Fibroblast of lung (primary cell): ENCODE results near the gene CDC25B. TPM values are rescaled to one million over a fixed set of nuclear protein-coding genes. Genes with fewer than 3 reads are reported as not detected.

ENCODE experiments used
- DNase-seq, 2 donors: peaks; one replicate each; pipeline versions ENCODE4 v3.0.0 to v3.0.0-alpha.2; 2010; ENCODE audit warnings: low read depth in 2 of 2
- H2AFZ ChIP-seq: 2 replicates; pipeline ENCODE4 v1.5.1; 2012; ENCODE audit warnings: low read length, control low read depth, inconsistent platforms
- H3K27ac ChIP-seq: 2 replicates; pipeline ENCODE4 v1.5.1; 2011; ENCODE audit warnings: low read length, control low read depth; ENCODE audit not compliant: insufficient read depth
- H3K27me3 ChIP-seq: 2 replicates; pipeline ENCODE4 v1.5.1; 2011; ENCODE audit warnings: mild to moderate bottlenecking, low read length; ENCODE audit not compliant: control insufficient read depth, insufficient read depth
- H3K36me3 ChIP-seq: 2 replicates; pipeline ENCODE4 v1.5.1; 2011; ENCODE audit warnings: low read length; ENCODE audit not compliant: control insufficient read depth, insufficient read depth
- H3K4me1 ChIP-seq: 2 replicates; pipeline ENCODE4 v1.5.1; 2011; ENCODE audit warnings: low read length; ENCODE audit not compliant: control insufficient read depth, insufficient read depth; ENCODE audit errors: extremely low read depth
- H3K4me2 ChIP-seq: 2 replicates; pipeline ENCODE4 v1.5.1; 2011; ENCODE audit warnings: low read length, control low read depth; ENCODE audit not compliant: insufficient read depth; ENCODE audit errors: extremely low read depth
- H3K4me3 ChIP-seq, 4 experiments: fragments of 200-600 bp in 1 of 4; sonication (generic) in 1 of 4; replicated peaks in 1 of 4; 2 replicates each; pipeline ENCODE4 v1.5.1; 2011 to 2016; ENCODE audit warnings: low read length in 4 of 4, low read depth in 3 of 4, mild to moderate bottlenecking in 3 of 4, control low read depth in 2 of 4, inconsistent platforms in 1 of 4, mixed read lengths in 1 of 4; ENCODE audit not compliant: insufficient read depth in 1 of 4; ENCODE audit errors: control extremely low read depth in 1 of 4
- H3K79me2 ChIP-seq: 2 replicates; pipeline ENCODE4 v1.5.1; 2012; ENCODE audit warnings: mild to moderate bottlenecking, low read length, inconsistent platforms; ENCODE audit not compliant: control insufficient read depth, insufficient read depth
- H3K9ac ChIP-seq: 2 replicates; pipeline ENCODE4 v1.5.1; 2011; ENCODE audit warnings: mild to moderate bottlenecking, low read length, control low read depth; ENCODE audit not compliant: insufficient read depth
- H3K9me3 ChIP-seq: 2 replicates; pipeline ENCODE4 v1.5.1; 2012; ENCODE audit warnings: low read depth, low read length; ENCODE audit not compliant: control insufficient read depth, insufficient read depth
- H4K20me1 ChIP-seq: 2 replicates; pipeline ENCODE4 v1.5.1; 2011; ENCODE audit warnings: low read length; ENCODE audit not compliant: control insufficient read depth, insufficient read depth; ENCODE audit errors: extremely low read depth
- CTCF ChIP-seq, 2 donors: IDR thresholded peaks in 1 of 2; conservative IDR thresholded peaks in 1 of 2; 1 replicate in 1 of 2; 2 replicates in 1 of 2; pipeline ENCODE4 v1.5.1; 2011 to 2012; ENCODE audit warnings: low read length in 2 of 2, control low read depth in 1 of 2, inconsistent platforms in 1 of 2, low read depth in 1 of 2, mild to moderate bottlenecking in 1 of 2
- EZH2 ChIP-seq: IDR thresholded peaks from 2 replicates; pipeline ENCODE4 v1.5.1; 2012; ENCODE audit warnings: low read length, control low read depth, mild to moderate bottlenecking; ENCODE audit errors: missing control alignments
- polyA plus RNA-seq, 2 donors: library from polyadenylated mRNA; depleted of rRNA in 1 of 2; stranded (reverse) in 1 of 2; unstranded in 1 of 2; fragments of >200 nt; gene quantifications; 2 replicates each; pipeline ENCODE4 v1.2.1, GENCODE V29; 2011 to 2012; ENCODE audit warnings: missing spikeins in 1 of 2
- total RNA-seq: library from RNA; depleted of rRNA; stranded (reverse); fragments of >200 nt; gene quantifications from 2 replicates; pipeline ENCODE4 v1.2.1, GENCODE V29; 2014

The CDC25B gene
- total and polyA plus RNA-seq, 2 donors (not counting 1 experiment from before 2014, with no cell fraction given), result 38.2 to 62.1 TPM

GRCh38 chr20:3777381-3777715 lies 18.8 kb upstream of the CDC25B start:
- Histone ChIP-seq H3K4me1 (peaks cover 6% of the 10 kb centered on the region), H2AFZ (peak overlapping the region; percentile 90), H3K79me2 (no peaks in the 10 kb centered on the region), H3K36me3 (no peaks in the 10 kb centered on the region), H3K27ac (no peak overlapping the region), H4K20me1 (no peaks in the 10 kb centered on the region), H3K9ac (no peak overlapping the region), H3K4me2 (peak overlapping the region; percentile 95), H3K27me3 (no peaks in the 10 kb centered on the region), H3K4me3 (peak overlapping the region; percentile 26 to 60 (median 45)), H3K9me3 (no peaks in the 10 kb centered on the region)
- TF ChIP-seq EZH2, result no peak
- no peak for TF ChIP-seq CTCF (conservative IDR thresholded peaks at IDR 0.05 in 1 of 2, IDR thresholded peaks at IDR 0.05 in 1 of 2; ENCODE audit: low read depth in 1 of 2, low read length in 2 of 2)
- no peak for DNase-seq

GRCh38 chr20:3777716-3778629 lies 18.1 kb upstream of the CDC25B start:
- Histone ChIP-seq H3K36me3 (no peaks in the 10 kb centered on the region), H3K79me2 (peaks cover under 1% of the 10 kb centered on the region), H3K4me2 (peak overlapping the region; percentile 95), H3K27ac (no peak overlapping the region), H3K27me3 (no peaks in the 10 kb centered on the region), H3K4me1 (peaks cover 6% of the 10 kb centered on the region), H2AFZ (peak overlapping the region; percentile 90), H3K4me3 (peak overlapping the region; percentile 26 to 60 (median 45)), H4K20me1 (no peaks in the 10 kb centered on the region), H3K9me3 (no peaks in the 10 kb centered on the region), H3K9ac (no peak overlapping the region)
- peak in 1 of 2 donors; percentile 33 for DNase-seq
- TF ChIP-seq CTCF (conservative IDR thresholded peaks at IDR 0.05 in 1 of 2, IDR thresholded peaks at IDR 0.05 in 1 of 2; ENCODE audit: low read depth in 1 of 2, low read length in 2 of 2) (peak in 1 of 2 donors; percentile 3), EZH2 (peak; percentile 33)

GRCh38 chr20:3778976-3779375 lies 17.1 kb upstream of the CDC25B start:
- TF ChIP-seq EZH2 (no peak), CTCF (conservative IDR thresholded peaks at IDR 0.05 in 1 of 2, IDR thresholded peaks at IDR 0.05 in 1 of 2; ENCODE audit: low read depth in 1 of 2, low read length in 2 of 2) (no peak)
- Histone ChIP-seq H2AFZ (no peak overlapping the region), H3K79me2 (peaks cover 11% of the 10 kb centered on the region), H3K36me3 (no peaks in the 10 kb centered on the region), H3K4me1 (peaks cover 14% of the 10 kb centered on the region), H4K20me1 (no peaks in the 10 kb centered on the region), H3K9ac (no peak overlapping the region), H3K27ac (no peak overlapping the region), H3K4me3 (no peak overlapping the region), H3K4me2 (no peak overlapping the region), H3K9me3 (no peaks in the 10 kb centered on the region), H3K27me3 (no peaks in the 10 kb centered on the region)
- DNase-seq, result no peak
